ENCODE data around the gene RHOT1. TPM values are rescaled to one million over a fixed set of nuclear protein-coding genes. Genes with fewer than 3 reads are reported as not detected.
A peak's percentile ranks its signal among the peaks of the same experiment; 100 is the strongest.

RHOT1 gene
- total RNA-seq, 1 donor from 2014 or later: 17.2 TPM

DNA sequence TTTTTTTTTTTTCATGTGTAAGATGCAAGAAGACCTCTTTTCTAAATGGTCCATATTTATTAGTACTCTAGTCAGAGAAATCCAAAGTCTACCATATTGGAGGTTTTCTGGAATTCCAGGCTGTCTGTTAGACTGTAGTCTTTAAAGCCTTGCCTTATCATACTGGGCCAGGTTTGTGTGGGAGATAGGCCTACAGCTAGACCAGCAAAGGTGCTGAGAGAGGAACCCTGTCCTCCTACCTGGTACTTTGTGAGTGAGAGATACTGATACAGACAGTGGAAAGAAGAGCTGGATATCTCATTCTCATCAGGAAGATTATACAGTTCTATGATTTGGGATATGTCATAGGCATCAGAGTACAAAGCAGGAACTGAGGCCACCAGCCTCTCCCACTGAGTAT, 8.1 kb downstream of the RHOT1 start:
- intact Hi-C loops (cut with DNase I): no loop called here
- H3K4me1 ChIP-seq: peaks cover 0 to 13% of the 10 kb centered on the region in 2 donors
- H3K27ac ChIP-seq: no peak overlapping the region
- H3K4me3 ChIP-seq: no peak overlapping the region
- peaks cover 12% of the 10 kb centered on the region in 2 donors for H3K36me3 ChIP-seq
- TF ChIP-seq, protein P1, sequence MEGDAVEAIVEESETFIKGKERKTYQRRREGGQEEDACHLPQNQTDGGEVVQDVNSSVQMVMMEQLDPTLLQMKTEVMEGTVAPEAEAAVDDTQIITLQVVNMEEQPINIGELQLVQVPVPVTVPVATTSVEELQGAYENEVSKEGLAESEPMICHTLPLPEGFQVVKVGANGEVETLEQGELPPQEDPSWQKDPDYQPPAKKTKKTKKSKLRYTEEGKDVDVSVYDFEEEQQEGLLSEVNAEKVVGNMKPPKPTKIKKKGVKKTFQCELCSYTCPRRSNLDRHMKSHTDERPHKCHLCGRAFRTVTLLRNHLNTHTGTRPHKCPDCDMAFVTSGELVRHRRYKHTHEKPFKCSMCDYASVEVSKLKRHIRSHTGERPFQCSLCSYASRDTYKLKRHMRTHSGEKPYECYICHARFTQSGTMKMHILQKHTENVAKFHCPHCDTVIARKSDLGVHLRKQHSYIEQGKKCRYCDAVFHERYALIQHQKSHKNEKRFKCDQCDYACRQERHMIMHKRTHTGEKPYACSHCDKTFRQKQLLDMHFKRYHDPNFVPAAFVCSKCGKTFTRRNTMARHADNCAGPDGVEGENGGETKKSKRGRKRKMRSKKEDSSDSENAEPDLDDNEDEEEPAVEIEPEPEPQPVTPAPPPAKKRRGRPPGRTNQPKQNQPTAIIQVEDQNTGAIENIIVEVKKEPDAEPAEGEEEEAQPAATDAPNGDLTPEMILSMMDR (IDR thresholded peaks at IDR 0.05): no peak
- no peak for DNase-seq (ENCODE audit: low spot score in 2 of 2)
- no peaks in the 10 kb centered on the region for H3K27me3 ChIP-seq
- no peaks in the 10 kb centered on the region for H3K9me3 ChIP-seq

DNA sequence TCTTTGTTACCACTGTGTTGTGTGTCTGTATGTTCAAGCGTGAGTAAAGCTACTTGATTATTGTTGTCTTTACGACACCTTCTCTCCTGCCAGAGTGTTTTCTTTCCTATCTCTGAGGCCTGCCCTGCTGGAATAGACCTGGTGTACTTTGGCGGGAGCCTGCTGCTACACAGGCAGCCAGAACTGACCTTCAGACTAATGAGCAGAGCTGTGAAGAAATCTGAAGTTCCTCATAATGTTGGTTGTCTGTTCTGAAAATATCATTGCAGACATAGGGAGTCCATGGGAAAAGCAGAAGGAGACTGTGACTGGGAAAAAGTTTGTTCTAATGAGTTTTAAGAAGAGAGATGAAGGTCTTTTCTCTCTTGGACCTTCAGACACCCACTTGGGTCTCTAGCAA, 9.8 kb downstream of the RHOT1 start:
- no peak overlapping the region for H3K4me3 ChIP-seq
- peaks cover 12 to 13% of the 10 kb centered on the region in 2 donors for H3K36me3 ChIP-seq
- TF ChIP-seq, protein P1 (IDR thresholded peaks at IDR 0.05): no peak
- H3K9me3 ChIP-seq: no peaks in the 10 kb centered on the region
- H3K4me1 ChIP-seq: peaks cover 0 to 16% of the 10 kb centered on the region in 2 donors
- intact Hi-C loops (cut with DNase I): no loop called here
- H3K27ac ChIP-seq: peak overlapping the region; percentile 34 to 46
- no peak for DNase-seq (ENCODE audit: low spot score in 2 of 2)
- no peaks in the 10 kb centered on the region for H3K27me3 ChIP-seq

DNA sequence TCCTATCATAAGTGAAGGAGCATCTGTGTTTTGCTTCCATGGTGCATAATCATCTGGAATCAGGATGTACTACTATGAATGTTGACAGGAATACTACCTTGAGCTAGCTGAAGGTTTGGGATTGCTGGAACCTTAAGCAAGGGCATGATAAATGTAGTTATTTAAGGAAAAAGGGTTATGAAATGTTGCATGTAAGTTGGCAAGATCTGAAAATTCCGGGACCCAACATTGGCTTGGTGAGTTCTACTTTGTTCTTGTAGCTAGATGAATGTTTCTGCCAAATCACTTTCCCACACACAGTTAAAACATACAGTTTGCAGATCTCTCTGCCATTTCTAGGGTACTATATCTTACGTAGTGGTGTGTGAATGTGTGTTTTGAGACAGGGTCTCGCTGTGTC, 13.6 kb downstream of the RHOT1 start:
- intact Hi-C loops (cut with DNase I): no loop called here
- TF ChIP-seq, protein P1 (IDR thresholded peaks at IDR 0.05): no peak
- Histone ChIP-seq H3K27me3 (no peaks in the 10 kb centered on the region), H3K9me3 (no peaks in the 10 kb centered on the region), H3K4me1 (peaks cover 0 to 13% of the 10 kb centered on the region in 2 donors), H3K27ac (no peak overlapping the region), H3K4me3 (no peak overlapping the region), H3K36me3 (peaks cover 17 to 28% of the 10 kb centered on the region in 2 donors)
- no peak for DNase-seq (ENCODE audit: low spot score in 2 of 2)

DNA sequence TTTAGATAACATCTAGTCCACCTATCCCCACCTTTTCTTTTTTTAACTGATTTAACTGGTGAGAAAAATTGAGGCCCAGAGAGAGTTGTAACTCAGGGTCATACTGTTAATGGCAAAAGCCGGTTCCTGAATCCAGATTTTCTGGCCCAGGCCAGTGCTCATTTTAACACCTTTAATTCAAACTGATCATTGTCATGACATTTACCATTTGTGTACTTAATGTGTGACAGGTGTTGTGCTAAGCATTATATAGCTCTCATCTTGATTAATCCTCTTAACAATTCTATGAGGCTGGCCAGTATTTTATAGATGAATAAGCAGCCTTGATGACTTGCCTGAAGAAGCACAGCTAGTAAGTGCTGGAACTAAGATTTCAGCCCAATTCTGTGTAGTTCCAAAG, 14.4 kb downstream of the RHOT1 start:
- no peak for DNase-seq (ENCODE audit: low spot score in 2 of 2)

GRCh38 chr17:32157225-32157624, 14.9 kb downstream of the RHOT1 start:
- H3K9me3 ChIP-seq: no peaks in the 10 kb centered on the region
- no peak for DNase-seq (ENCODE audit: low spot score in 2 of 2)
- intact Hi-C loops (cut with DNase I): no loop called here
- no peak overlapping the region for H3K4me3 ChIP-seq
- TF ChIP-seq, protein P1 (IDR thresholded peaks at IDR 0.05): no peak
- no peaks in the 10 kb centered on the region for H3K27me3 ChIP-seq
- peaks cover 0 to 10% of the 10 kb centered on the region in 2 donors for H3K4me1 ChIP-seq
- H3K27ac ChIP-seq: no peak overlapping the region
- H3K36me3 ChIP-seq: peaks cover 17 to 31% of the 10 kb centered on the region in 2 donors

More for the DNA sequence above, 14.4 kb downstream of the RHOT1 start:
- Histone ChIP-seq H3K4me3 (no peak overlapping the region), H3K9me3 (no peaks in the 10 kb centered on the region), H3K27ac (no peak overlapping the region), H3K4me1 (peaks cover 0 to 13% of the 10 kb centered on the region in 2 donors), H3K27me3 (no peaks in the 10 kb centered on the region), H3K36me3 (peaks cover 17 to 31% of the 10 kb centered on the region in 2 donors)
- intact Hi-C loops (cut with DNase I): no loop called here
- TF ChIP-seq, protein P1 (IDR thresholded peaks at IDR 0.05): no peak

Data from ascending aorta (tissue), 2 donors.